Transverse colon (tissue), 4 donors: ENCODE results near the gene SORL1. TPM values are rescaled to one million over a fixed set of nuclear protein-coding genes. Genes with fewer than 3 reads are reported as not detected.

Experiments
- DNase-seq: peaks from one replicate; pipeline ENCODE4 v3.0.0-alpha.2; 2019
- H3K27ac ChIP-seq, 4 donors: fragments of 200-600 bp; sonication (generic); 2 replicates each; pipeline ENCODE4 v1.5.1; 2016 to 2018; ENCODE audit warnings: inconsistent platforms in 4 of 4
- H3K27me3 ChIP-seq: fragments of 200-600 bp; sonication (generic); 2 replicates; pipeline ENCODE4 v1.5.1; 2017; ENCODE audit warnings: inconsistent platforms
- H3K36me3 ChIP-seq, 4 donors: fragments of 200-600 bp; sonication (generic); 2 replicates each; pipeline ENCODE4 v1.5.1; 2017 to 2019; ENCODE audit warnings: inconsistent platforms in 4 of 4
- H3K4me1 ChIP-seq, 4 donors: fragments of 200-600 bp; sonication (generic); 2 replicates each; pipeline ENCODE4 v1.5.1; 2017 to 2020; ENCODE audit warnings: inconsistent platforms in 4 of 4
- H3K4me3 ChIP-seq, 4 donors: fragments of 200-600 bp; sonication (generic); 1 replicate in 1 of 4; 2 replicates in 3 of 4; pipeline versions ENCODE4 v1.5.1 to v1.6.1; 2017 to 2019; ENCODE audit warnings: inconsistent platforms in 4 of 4
- H3K9me3 ChIP-seq, 2 donors: fragments of 200-600 bp; sonication (generic); 2 replicates each; pipeline ENCODE4 v1.5.1; 2017 to 2019; ENCODE audit warnings: inconsistent platforms in 2 of 2
- EP300 ChIP-seq: sonication (generic); formaldehyde crosslinking; IDR thresholded peaks from one replicate; pipeline ENCODE4 v1.6.1; 2017; ENCODE audit warnings: antibody characterized with exemption, low read depth
- POLR2A ChIP-seq: fragments of 450-650 bp; IDR thresholded peaks from one replicate; pipeline ENCODE4 v1.6.1; 2016; ENCODE audit warnings: antibody characterized with exemption, mild to moderate bottlenecking, moderate library complexity
- POLR2AphosphoS5 ChIP-seq, 3 donors: sonication (generic); formaldehyde crosslinking; IDR thresholded peaks; one replicate each; pipeline ENCODE4 v1.6.1; 2016; ENCODE audit warnings: antibody characterized with exemption in 3 of 3
- WGBS, 2 donors: methylation state at CpG; one replicate each; pipeline ENCODE4 v1.1.5; 2018; ENCODE audit warnings: low coverage in 1 of 2; 5-methylcytosine and 5-hydroxymethylcytosine counted together
- in situ Hi-C, 4 donors: fragments of 200-750 bp; cut with MboI; loops; one replicate each; pipeline versions ENCODE4 v1.15.0 to v1.15.1; 2017; ENCODE audit warnings: low sequenced_read_pairs in 3 of 4, low pct_ligation_motif_present in 1 of 4, low pct_unique_long_range_greater_than_20kb in 1 of 4
- intact Hi-C: fragments of 100-400 bp; cut with DNase I; formaldehyde crosslinking; loops from one replicate; pipeline ENCODE4 v1.15.1; 2023; ENCODE audit warnings: low total_unique reads
- total RNA-seq, 4 donors: library from RNA; depleted of rRNA; stranded (reverse); fragments of >200 nt; gene quantifications; one replicate each; pipeline ENCODE4 v1.1.0, GENCODE V29; 2016
- TF ChIP-seq, protein P1 (sequence below), 5 experiments: fragments of 200-600 bp in 3 of 5; fragments of 450-650 bp in 2 of 5; sonication (generic) in 3 of 5; IDR thresholded peaks; 1 replicate in 2 of 5; 2 replicates in 3 of 5; pipeline ENCODE4 v1.5.1; 2016 to 2017; ENCODE audit warnings: antibody characterized with exemption in 5 of 5, inconsistent platforms in 3 of 5, mild to moderate bottlenecking in 2 of 5, moderate library complexity in 1 of 5

Gene SORL1
- total RNA-seq, 4 donors from 2014 or later, result 81.6 to 338 (median 129) TPM

DNA sequence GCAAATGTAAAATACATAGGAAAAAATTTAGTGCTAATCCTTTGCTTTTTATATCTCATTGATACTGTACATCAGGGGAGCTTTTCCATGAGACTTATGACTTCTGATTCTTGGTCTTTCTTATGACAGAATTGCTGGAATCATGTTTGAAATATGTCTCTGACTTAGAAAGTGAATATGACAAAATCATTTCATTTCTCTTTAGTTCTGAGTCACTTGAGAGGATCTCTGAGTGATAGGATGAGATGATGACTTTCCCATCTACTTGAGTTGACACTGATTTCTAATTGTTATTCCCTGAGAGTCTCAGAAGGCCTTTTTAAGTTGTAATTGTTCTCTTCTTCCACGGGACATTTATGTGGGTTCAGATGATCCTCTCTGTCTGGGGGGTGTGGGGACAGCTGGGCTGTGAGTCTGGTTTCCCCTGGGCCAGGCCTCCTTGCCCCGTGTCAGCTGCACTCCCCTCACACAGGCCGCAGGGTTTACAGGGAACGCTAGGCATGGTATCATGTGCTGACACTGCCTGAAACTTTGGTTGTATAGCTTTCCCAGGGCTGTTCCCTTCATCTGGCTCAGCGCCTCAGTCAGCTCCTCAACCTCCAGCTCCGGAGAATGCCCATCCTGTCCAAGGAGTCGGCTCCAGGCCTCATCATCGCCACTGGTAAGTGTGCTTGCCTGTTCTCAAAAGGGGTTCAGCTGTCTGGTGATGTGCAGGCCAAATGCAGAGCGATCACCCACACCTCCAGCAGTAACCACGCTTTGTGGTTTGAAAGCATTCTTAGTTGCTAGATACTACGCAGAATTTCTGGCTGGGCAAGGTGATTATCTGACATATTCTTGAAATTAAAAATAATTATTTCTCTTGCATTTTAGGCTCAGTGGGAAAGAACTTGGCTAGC is 70.2 kb downstream of the SORL1 start:
- 43 to 91% methylated on average over 1 to 11 of the region's 11 CpGs for WGBS, 2 donors
- intact Hi-C loops, result no loop called here
- Histone ChIP-seq H3K4me1 (peaks cover 0 to 7% (median 0%) of the 10 kb centered on the region in 4 donors), H3K36me3 (peaks cover 0 to 16% (median 7%) of the 10 kb centered on the region in 4 donors), H3K27ac (no peak overlapping the region), H3K27me3 (no peaks in the 10 kb centered on the region), H3K4me3 (no peak overlapping the region), H3K9me3 (no peaks in the 10 kb centered on the region)
- in situ Hi-C loops, result no loop called here
- TF ChIP-seq EP300, result no peak
- TF ChIP-seq POLR2A, result no peak
- no peak for TF ChIP-seq POLR2AphosphoS5 (IDR thresholded peaks at IDR 0.05)
- TF ChIP-seq, protein P1, sequence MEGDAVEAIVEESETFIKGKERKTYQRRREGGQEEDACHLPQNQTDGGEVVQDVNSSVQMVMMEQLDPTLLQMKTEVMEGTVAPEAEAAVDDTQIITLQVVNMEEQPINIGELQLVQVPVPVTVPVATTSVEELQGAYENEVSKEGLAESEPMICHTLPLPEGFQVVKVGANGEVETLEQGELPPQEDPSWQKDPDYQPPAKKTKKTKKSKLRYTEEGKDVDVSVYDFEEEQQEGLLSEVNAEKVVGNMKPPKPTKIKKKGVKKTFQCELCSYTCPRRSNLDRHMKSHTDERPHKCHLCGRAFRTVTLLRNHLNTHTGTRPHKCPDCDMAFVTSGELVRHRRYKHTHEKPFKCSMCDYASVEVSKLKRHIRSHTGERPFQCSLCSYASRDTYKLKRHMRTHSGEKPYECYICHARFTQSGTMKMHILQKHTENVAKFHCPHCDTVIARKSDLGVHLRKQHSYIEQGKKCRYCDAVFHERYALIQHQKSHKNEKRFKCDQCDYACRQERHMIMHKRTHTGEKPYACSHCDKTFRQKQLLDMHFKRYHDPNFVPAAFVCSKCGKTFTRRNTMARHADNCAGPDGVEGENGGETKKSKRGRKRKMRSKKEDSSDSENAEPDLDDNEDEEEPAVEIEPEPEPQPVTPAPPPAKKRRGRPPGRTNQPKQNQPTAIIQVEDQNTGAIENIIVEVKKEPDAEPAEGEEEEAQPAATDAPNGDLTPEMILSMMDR (IDR thresholded peaks at IDR 0.05), result no peak
- DNase-seq, result no peak

DNA sequence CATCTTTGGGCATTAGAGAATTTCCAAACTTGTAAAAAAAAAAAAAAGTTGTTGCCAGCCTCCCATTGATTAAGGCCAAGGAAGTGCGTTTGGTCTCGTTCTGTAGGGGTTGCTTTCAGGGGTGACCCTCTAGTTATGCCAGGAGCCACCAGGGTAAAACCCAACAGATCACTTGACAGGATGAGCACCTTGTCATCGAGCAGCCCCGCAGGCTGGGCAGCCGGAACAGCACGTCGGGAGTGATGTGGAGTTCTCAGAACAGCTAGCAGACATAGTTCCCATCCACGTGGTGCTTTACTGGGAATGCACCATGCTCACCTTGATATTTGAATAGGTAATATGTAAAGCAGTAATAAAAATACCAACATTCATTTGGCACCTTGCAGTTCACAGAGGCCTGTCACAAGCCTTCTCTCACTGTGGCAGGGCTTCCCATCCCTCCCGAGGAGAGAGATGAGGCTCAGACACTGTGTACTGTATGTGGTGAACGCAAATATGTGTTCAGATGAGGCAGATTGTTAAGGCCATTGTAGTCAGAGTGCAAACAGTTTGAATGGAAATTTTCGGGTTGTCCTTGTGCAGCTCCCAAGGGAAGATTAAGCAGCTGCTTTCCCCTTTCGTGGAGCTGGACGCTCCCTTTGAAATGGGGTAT is 71.6 kb downstream of the SORL1 start:
- in situ Hi-C loops (no loop called here), intact Hi-C loops (no loop called here)
- H3K27ac ChIP-seq, result no peak overlapping the region
- no peaks in the 10 kb centered on the region for H3K27me3 ChIP-seq
- H3K9me3 ChIP-seq, result no peaks in the 10 kb centered on the region
- DNase-seq, result no peak
- peaks cover 0 to 7% (median 0%) of the 10 kb centered on the region in 4 donors for H3K4me1 ChIP-seq
- WGBS, 2 donors, result 88% methylated on average over 13 of the region's 13 CpGs; no CpG with 5 or more reads in 1 of the 2 donors
- TF ChIP-seq EP300 (no peak), POLR2AphosphoS5 (IDR thresholded peaks at IDR 0.05) (no peak), POLR2A (no peak)
- TF ChIP-seq, protein P1 (IDR thresholded peaks at IDR 0.05), result no peak
- H3K36me3 ChIP-seq, result peaks cover 0 to 16% (median 5%) of the 10 kb centered on the region in 4 donors
- no peak overlapping the region for H3K4me3 ChIP-seq

- peaks cover 0 to 7% (median 0%) of the 10 kb centered on the region in 4 donors for H3K4me1 ChIP-seq
- H3K27ac ChIP-seq, result no peak overlapping the region
- no peak for DNase-seq
- intact Hi-C loops (no loop called here), in situ Hi-C loops (no loop called here)
- 81 to 89% methylated on average over 3 to 4 of the region's 4 CpGs for WGBS, 2 donors
- no peaks in the 10 kb centered on the region for H3K9me3 ChIP-seq
- H3K27me3 ChIP-seq, result no peaks in the 10 kb centered on the region
- no peak for TF ChIP-seq EP300
- TF ChIP-seq POLR2AphosphoS5 (IDR thresholded peaks at IDR 0.05), result no peak
- TF ChIP-seq POLR2A, result no peak
- TF ChIP-seq, protein P1 (IDR thresholded peaks at IDR 0.05), result no peak
- H3K36me3 ChIP-seq, result peaks cover 0 to 16% (median 5%) of the 10 kb centered on the region in 4 donors
- H3K4me3 ChIP-seq, result no peak overlapping the region
Measured at GRCh38 chr11:121524233-121524631, 72.1 kb downstream of the SORL1 start.

DNA sequence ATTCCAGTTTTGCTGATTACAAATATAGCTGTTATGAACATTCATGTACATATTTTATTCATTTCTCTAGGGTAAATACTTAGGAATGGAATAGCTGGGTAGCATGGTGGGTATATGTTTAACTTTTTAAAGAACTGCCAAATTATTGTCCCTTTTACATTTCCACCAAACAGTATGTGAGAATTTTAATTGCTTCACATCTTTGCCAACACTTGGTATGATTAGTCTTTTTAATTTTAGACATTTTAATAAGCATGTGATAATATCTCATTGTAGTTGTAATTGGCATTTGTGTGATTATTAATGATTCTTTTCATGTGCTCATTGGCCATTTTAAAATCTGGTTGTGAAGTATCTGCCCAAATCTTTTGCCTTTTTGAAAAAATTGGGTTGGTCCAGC is 73.3 kb downstream of the SORL1 start:
- H3K4me3 ChIP-seq, result no peak overlapping the region
- in situ Hi-C loops (no loop called here), intact Hi-C loops (no loop called here)
- DNase-seq, result no peak
- H3K4me1 ChIP-seq, result peaks cover 0 to 7% (median 0%) of the 10 kb centered on the region in 4 donors
- H3K36me3 ChIP-seq, result peaks cover 0 to 27% (median 8%) of the 10 kb centered on the region in 4 donors
- TF ChIP-seq POLR2AphosphoS5 (IDR thresholded peaks at IDR 0.05), result no peak
- TF ChIP-seq, protein P1 (IDR thresholded peaks at IDR 0.05), result no peak
- TF ChIP-seq POLR2A, result no peak
- no peak for TF ChIP-seq EP300
- H3K27me3 ChIP-seq, result no peaks in the 10 kb centered on the region
- H3K9me3 ChIP-seq, result peaks cover 0 to 10% of the 10 kb centered on the region in 2 donors
- no peak overlapping the region for H3K27ac ChIP-seq
